ENCODE results near the gene PGM5. TPM values are rescaled to one million over a fixed set of nuclear protein-coding genes. Genes with fewer than 3 reads are reported as not detected.

Gene PGM5
- total RNA-seq, 4 donors from 2014 or later: 502 to 719 (median 699) TPM

DNA sequence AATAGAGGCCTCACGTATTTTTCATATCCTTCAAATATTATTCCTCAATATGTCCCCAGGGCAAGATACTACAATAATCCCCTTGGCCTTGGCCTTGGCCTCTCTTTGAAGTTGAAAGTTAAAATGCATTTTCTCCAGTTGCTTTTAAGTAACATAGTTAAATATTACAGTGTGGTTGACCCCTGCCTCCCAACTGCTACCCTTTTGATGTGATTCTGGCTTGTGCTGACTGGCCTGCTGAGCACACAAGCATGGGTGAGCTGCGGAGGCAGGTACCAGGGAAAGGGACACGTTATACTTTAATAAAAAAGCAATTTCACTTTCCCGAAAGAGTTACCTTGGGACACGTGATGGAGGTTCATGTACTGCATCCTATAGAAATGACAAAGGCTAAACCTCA is 202.1 kb downstream of the PGM5 start:
- 71 to 85% methylated on average over 1 to 5 of the region's 5 CpGs for WGBS, 2 donors (ENCODE audit: low coverage in 1 of 2)
- Histone ChIP-seq H3K27me3 (no peaks in the 10 kb centered on the region), H3K36me3 (no peaks in the 10 kb centered on the region), H3K9me3 (no peaks in the 10 kb centered on the region), H3K27ac (peak overlapping the region in 1 of 4 donors; percentile 26), H3K4me1 (peaks cover 0 to 29% (median 7%) of the 10 kb centered on the region in 3 donors), H3K4me3 (no peak overlapping the region)
- no peak for ATAC-seq
- TF ChIP-seq POLR2AphosphoS5 (IDR thresholded peaks at IDR 0.05) (no peak), POLR2A (IDR thresholded peaks at IDR 0.05) (no peak), EP300 (IDR thresholded peaks at IDR 0.05) (no peak)
- TF ChIP-seq, protein P1, sequence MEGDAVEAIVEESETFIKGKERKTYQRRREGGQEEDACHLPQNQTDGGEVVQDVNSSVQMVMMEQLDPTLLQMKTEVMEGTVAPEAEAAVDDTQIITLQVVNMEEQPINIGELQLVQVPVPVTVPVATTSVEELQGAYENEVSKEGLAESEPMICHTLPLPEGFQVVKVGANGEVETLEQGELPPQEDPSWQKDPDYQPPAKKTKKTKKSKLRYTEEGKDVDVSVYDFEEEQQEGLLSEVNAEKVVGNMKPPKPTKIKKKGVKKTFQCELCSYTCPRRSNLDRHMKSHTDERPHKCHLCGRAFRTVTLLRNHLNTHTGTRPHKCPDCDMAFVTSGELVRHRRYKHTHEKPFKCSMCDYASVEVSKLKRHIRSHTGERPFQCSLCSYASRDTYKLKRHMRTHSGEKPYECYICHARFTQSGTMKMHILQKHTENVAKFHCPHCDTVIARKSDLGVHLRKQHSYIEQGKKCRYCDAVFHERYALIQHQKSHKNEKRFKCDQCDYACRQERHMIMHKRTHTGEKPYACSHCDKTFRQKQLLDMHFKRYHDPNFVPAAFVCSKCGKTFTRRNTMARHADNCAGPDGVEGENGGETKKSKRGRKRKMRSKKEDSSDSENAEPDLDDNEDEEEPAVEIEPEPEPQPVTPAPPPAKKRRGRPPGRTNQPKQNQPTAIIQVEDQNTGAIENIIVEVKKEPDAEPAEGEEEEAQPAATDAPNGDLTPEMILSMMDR (IDR thresholded peaks at IDR 0.05): no peak

DNA sequence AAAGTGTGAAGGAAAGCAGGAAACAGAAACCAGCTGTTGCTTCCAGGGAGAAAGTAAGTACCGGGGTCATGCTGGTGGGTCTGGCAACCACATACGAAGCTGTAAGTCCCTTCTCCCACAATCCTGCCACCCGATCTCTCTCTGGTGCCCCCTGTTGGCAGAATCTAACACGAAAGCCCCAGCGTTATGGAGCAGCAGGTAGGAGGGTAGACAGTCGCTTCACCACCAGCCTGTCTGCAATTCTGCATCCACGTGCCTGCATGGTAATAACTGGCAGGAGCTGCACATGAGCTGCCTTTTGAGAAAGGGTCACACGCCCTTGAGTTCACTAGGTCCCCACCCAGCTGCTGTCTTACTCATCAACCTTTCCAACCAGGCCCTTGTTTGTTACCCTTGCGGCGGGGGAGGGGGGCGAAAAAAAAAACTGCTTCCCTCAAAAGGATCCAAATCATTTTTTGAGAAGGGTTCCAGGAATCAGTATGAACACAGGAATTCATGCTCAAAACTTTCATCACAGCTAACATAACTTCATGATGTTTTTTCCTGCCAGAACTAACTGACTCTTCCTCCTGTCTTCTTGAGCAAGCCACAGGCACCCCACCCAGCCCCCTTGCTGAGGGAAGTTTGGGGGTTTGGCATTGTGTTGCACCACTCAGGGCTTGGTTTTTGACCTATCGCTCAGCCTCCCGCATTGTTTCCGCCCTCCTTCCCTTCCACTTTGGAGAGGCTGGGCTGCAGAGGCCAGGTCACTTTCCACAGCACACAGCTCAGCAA is 203.8 kb downstream of the PGM5 start:
- TF ChIP-seq, protein P1 (IDR thresholded peaks at IDR 0.05): peak in 3 of 4 experiments; percentile 32 to 52 (median 35)
- TF ChIP-seq POLR2AphosphoS5 (IDR thresholded peaks at IDR 0.05): no peak
- Histone ChIP-seq H3K36me3 (no peaks in the 10 kb centered on the region), H3K9me3 (no peaks in the 10 kb centered on the region), H3K4me1 (peaks cover 0 to 41% (median 14%) of the 10 kb centered on the region in 3 donors), H3K27me3 (no peaks in the 10 kb centered on the region), H3K4me3 (no peak overlapping the region), H3K27ac (peak overlapping the region in 3 of 4 donors; percentile 70 to 76 (median 72))
- ATAC-seq: peak; percentile 83
- WGBS, 2 donors (ENCODE audit: low coverage in 1 of 2): 16 to 24% methylated on average over 5 to 9 of the region's 14 CpGs

DNA sequence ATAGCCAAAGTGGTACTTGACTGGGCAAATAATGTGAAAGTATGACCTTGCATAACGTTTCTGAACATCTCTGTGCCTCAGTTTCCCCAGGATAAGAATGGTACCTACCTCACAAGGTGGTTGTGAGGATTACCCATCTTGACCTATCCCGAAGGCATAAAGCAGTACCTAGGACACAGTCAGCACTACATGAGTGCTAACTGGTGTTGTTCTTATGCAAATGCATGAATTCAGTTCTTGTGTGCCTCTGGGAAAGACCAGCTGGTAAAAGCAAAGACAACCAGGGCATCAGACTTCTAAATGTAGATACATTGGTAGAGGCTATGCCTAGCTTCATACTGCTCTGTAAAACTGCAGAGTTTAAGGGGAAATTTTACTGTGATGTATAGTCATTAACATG is 206.1 kb downstream of the PGM5 start:
- Histone ChIP-seq H3K27ac (peak overlapping the region in 1 of 4 donors; percentile 1), H3K9me3 (no peaks in the 10 kb centered on the region), H3K4me1 (peaks cover 0 to 41% (median 14%) of the 10 kb centered on the region in 3 donors), H3K36me3 (no peaks in the 10 kb centered on the region), H3K4me3 (no peak overlapping the region), H3K27me3 (no peaks in the 10 kb centered on the region)
- 75% methylated on average over 2 of the region's 2 CpGs; no CpG with 5 or more reads in 1 of the 2 donors for WGBS, 2 donors (ENCODE audit: low coverage in 1 of 2)
- TF ChIP-seq, protein P1 (IDR thresholded peaks at IDR 0.05): no peak
- no peak for TF ChIP-seq EP300 (IDR thresholded peaks at IDR 0.05)
- no peak for TF ChIP-seq POLR2AphosphoS5 (IDR thresholded peaks at IDR 0.05)
- no peak for TF ChIP-seq POLR2A (IDR thresholded peaks at IDR 0.05)
- no peak for ATAC-seq

DNA sequence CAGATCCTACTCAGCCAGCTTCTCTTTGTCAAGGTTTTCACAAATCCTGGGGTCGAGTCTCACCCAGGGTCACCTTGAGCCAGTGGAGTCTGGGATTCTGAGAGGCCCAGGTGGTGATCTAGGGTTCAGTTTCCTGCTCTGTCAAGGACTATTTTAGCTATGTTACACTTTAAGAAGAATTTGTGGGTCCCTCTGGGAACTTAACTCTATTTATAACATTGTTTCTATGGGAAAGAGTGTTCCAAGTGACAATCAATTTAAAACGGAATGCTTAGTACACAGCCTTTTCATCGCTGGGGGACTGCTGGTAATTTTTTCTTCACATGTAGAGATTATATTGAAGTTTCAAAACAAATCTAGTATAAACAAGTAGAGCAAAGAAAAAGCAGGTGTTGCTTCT is 211.2 kb downstream of the PGM5 start:
- 53% methylated on average over 3 of the region's 3 CpGs; no CpG with 5 or more reads in 1 of the 2 donors for WGBS, 2 donors (ENCODE audit: low coverage in 1 of 2)
- no peak for ATAC-seq
- peak overlapping the region; percentile 40 to 66 (median 50) for H3K27ac ChIP-seq

More for the DNA sequence above, 211.2 kb downstream of the PGM5 start:
- no peak overlapping the region for H3K4me3 ChIP-seq
- H3K4me1 ChIP-seq: peaks cover 0 to 16% (median 7%) of the 10 kb centered on the region in 3 donors
- H3K9me3 ChIP-seq: no peaks in the 10 kb centered on the region
- H3K27me3 ChIP-seq: no peaks in the 10 kb centered on the region
- TF ChIP-seq POLR2A (IDR thresholded peaks at IDR 0.05) (no peak), POLR2AphosphoS5 (IDR thresholded peaks at IDR 0.05) (no peak), EP300 (IDR thresholded peaks at IDR 0.05) (no peak)
- TF ChIP-seq, protein P1 (IDR thresholded peaks at IDR 0.05): no peak
- H3K36me3 ChIP-seq: no peaks in the 10 kb centered on the region

Measured in gastroesophageal sphincter (tissue), 4 donors.